OCI-LY7 (cell line): ENCODE data around the gene IQGAP1. TPM values are rescaled to one million over a fixed set of nuclear protein-coding genes. Genes with fewer than 3 reads are reported as not detected.

Source experiments
- BruUV-seq: library from RNA; stranded (reverse); fragments of 400-500 nt; replicated peaks from 2 replicates; lab custom pipeline; 2021; lab: Mats Ljungman, UMichigan
- CTCF ChIA-PET: fragments of 300-600 bp; sonication (Branson Sonifier 250); formaldehyde crosslinking; loops from one replicate; lab custom pipeline; 2022; ENCODE audit warnings: antibody characterized with exemption; ENCODE audit not compliant: unreplicated experiment; lab: Charles Lee
- POLR2A ChIA-PET: fragments of 300-600 bp; sonication (Branson Sonifier 250); formaldehyde crosslinking; loops from one replicate; lab custom pipeline; 2022; ENCODE audit warnings: antibody characterized with exemption; lab: Charles Lee
- DNase-seq: peaks from one replicate; pipeline ENCODE4 v3.0.0-alpha.2; 2015; ENCODE audit warnings: low spot score
- H2AFZ ChIP-seq: fragments of 200-600 bp; sonication (generic), shearing (Covaris generic); 2 replicates; pipeline ENCODE4 v1.6.1; 2014; ENCODE audit warnings: mild to moderate bottlenecking, antibody characterized with exemption, low read length, moderate library complexity
- H3K27ac ChIP-seq: fragments of 200-600 bp; sonication (generic); 2 replicates; pipeline ENCODE4 v1.5.1; 2014; ENCODE audit warnings: mixed run types, low read depth, mild to moderate bottlenecking, moderate library complexity, low read length, inconsistent platforms; ENCODE audit not compliant: poor library complexity, severe bottlenecking
- H3K36me3 ChIP-seq: fragments of 200-600 bp; sonication (generic); 2 replicates; pipeline ENCODE4 v1.6.1; 2014; ENCODE audit warnings: mild to moderate bottlenecking, antibody characterized with exemption, low read length, moderate library complexity, mixed read lengths; ENCODE audit not compliant: insufficient read depth
- H3K4me1 ChIP-seq: fragments of 200-600 bp; sonication (generic); 2 replicates; pipeline ENCODE4 v1.5.1; 2014; ENCODE audit warnings: mild to moderate bottlenecking, low read length; ENCODE audit not compliant: insufficient read depth, poor library complexity, severe bottlenecking
- H3K4me2 ChIP-seq: fragments of 200-600 bp; sonication (generic); 2 replicates; pipeline ENCODE4 v1.6.1; 2014; ENCODE audit warnings: mild to moderate bottlenecking, low read length
- H3K4me3 ChIP-seq: fragments of 200-600 bp; sonication (generic); 2 replicates; pipeline ENCODE4 v1.5.1; 2014; ENCODE audit warnings: mild to moderate bottlenecking, low read depth, low read length; ENCODE audit not compliant: poor library complexity, severe bottlenecking
- H3K79me2 ChIP-seq: fragments of 200-600 bp; sonication (generic); 2 replicates; pipeline ENCODE4 v1.6.1; 2016; ENCODE audit warnings: low read depth, mild to moderate bottlenecking, low read length, moderate library complexity, mixed read lengths; ENCODE audit not compliant: insufficient read depth
- H3K9me2 ChIP-seq: fragments of 200-600 bp; sonication (generic); 2 replicates; pipeline ENCODE4 v1.6.1; 2016; ENCODE audit warnings: mild to moderate bottlenecking, low read length, mixed read lengths; ENCODE audit not compliant: insufficient read depth
- H3K9me3 ChIP-seq: fragments of 200-600 bp; sonication (generic); 2 replicates; pipeline ENCODE4 v1.6.1; 2014; ENCODE audit warnings: mild to moderate bottlenecking, mixed run types, low read length, mixed read lengths
- H4K20me1 ChIP-seq: fragments of 200-600 bp; sonication (generic); 2 replicates; pipeline ENCODE4 v1.6.1; 2014; ENCODE audit warnings: mild to moderate bottlenecking, antibody characterized with exemption, low read length, moderate library complexity, mixed read lengths; ENCODE audit not compliant: insufficient read depth
- CTCF ChIP-seq: fragments of 200-600 bp; sonication (generic); conservative IDR thresholded peaks from 2 replicates; pipeline ENCODE4 v1.5.1; 2014; ENCODE audit warnings: mild to moderate bottlenecking, antibody characterized with exemption, low read length, moderate library complexity, mixed read lengths
- EZH2phosphoT487 ChIP-seq: fragments of 200-600 bp; sonication (generic); IDR thresholded peaks from 2 replicates; pipeline ENCODE4 v1.6.1; 2018; ENCODE audit warnings: low read depth, borderline replicate concordance, mild to moderate bottlenecking, mixed run types, antibody characterized with exemption, low read length, moderate library complexity, mixed read lengths
- intact Hi-C: fragments of 100-400 bp; cut with micrococcal nuclease; formaldehyde crosslinking; loops from one replicate; pipeline ENCODE4 v1.10.0; 2022; ENCODE audit not compliant: unreplicated experiment
- total RNA-seq, 2 experiments: library from RNA; depleted of rRNA in 1 of 2; stranded (reverse); fragments of >200 nt in 1 of 2; shearing (Covaris generic) in 1 of 2; gene quantifications; 2 replicates each; pipeline ENCODE4 v1.2.3, GENCODE V29; 2014 to 2022

IQGAP1 gene
- total RNA-seq, 2 experiments from 2014 or later: 98.7 to 114 TPM

- Histone ChIP-seq H3K9me3 (no peaks in the 10 kb centered on the region), H3K27ac (no peak overlapping the region), H3K4me1 (no peaks in the 10 kb centered on the region), H3K9me2 (no peaks in the 10 kb centered on the region), H3K36me3 (peaks cover 76% of the 10 kb centered on the region), H3K4me3 (no peak overlapping the region), H3K4me2 (no peak overlapping the region), H3K79me2 (no peaks in the 10 kb centered on the region), H4K20me1 (no peaks in the 10 kb centered on the region), H2AFZ (no peak overlapping the region)
- no peak for DNase-seq
- BruUV-seq: no TSS peak
- POLR2A ChIA-PET: interaction anchor here (0.6 kb wide), 1 partner anchor 121 kb away, joined by 5 read pairs; no protein-coding TSS in a partner anchor
- TF ChIP-seq CTCF (no peak), EZH2phosphoT487 (no peak)
- CTCF ChIA-PET: no interaction called here
- intact Hi-C loops: no loop called here
Observed at GRCh38 chr15:90496791-90497190, 108.7 kb downstream of the IQGAP1 start.

GRCh38 chr15:90497376-90497775 lies 109.3 kb downstream of the IQGAP1 start:
- H3K79me2 ChIP-seq: no peaks in the 10 kb centered on the region
- no peak overlapping the region for H2AFZ ChIP-seq
- H3K36me3 ChIP-seq: peaks cover 70% of the 10 kb centered on the region
- no peaks in the 10 kb centered on the region for H3K9me2 ChIP-seq
- no peaks in the 10 kb centered on the region for H4K20me1 ChIP-seq
- H3K9me3 ChIP-seq: no peaks in the 10 kb centered on the region
- H3K4me3 ChIP-seq: no peak overlapping the region
- no peak overlapping the region for H3K4me2 ChIP-seq
- POLR2A ChIA-PET: interaction anchor here (0.6 to 1.2 kb wide), 2 partner anchors 97 to 121 kb away, joined by 3 to 5 read pairs; no protein-coding TSS in a partner anchor
- CTCF ChIA-PET: no interaction called here
- DNase-seq: no peak
- BruUV-seq: no TSS peak
- TF ChIP-seq CTCF (no peak), EZH2phosphoT487 (no peak)
- no peak overlapping the region for H3K27ac ChIP-seq
- intact Hi-C loops: no loop called here
- no peaks in the 10 kb centered on the region for H3K4me1 ChIP-seq

GRCh38 chr15:90497912-90498311 lies 109.9 kb downstream of the IQGAP1 start:
- TF ChIP-seq CTCF (no peak), EZH2phosphoT487 (no peak)
- Histone ChIP-seq H3K4me3 (no peak overlapping the region), H3K27ac (no peak overlapping the region), H3K4me1 (no peaks in the 10 kb centered on the region), H3K9me2 (no peaks in the 10 kb centered on the region), H3K36me3 (peaks cover 64% of the 10 kb centered on the region), H3K4me2 (no peak overlapping the region), H4K20me1 (no peaks in the 10 kb centered on the region), H2AFZ (no peak overlapping the region), H3K9me3 (no peaks in the 10 kb centered on the region), H3K79me2 (no peaks in the 10 kb centered on the region)
- CTCF ChIA-PET: no interaction called here
- no peak for DNase-seq
- intact Hi-C loops: no loop called here
- POLR2A ChIA-PET: interaction anchor here (1.1 to 1.2 kb wide), 2 partner anchors 95 to 97 kb away, joined by 3 to 4 read pairs; no protein-coding TSS in a partner anchor
- BruUV-seq: no TSS peak
